Measurements from ENCODE around the gene RABL6.

GRCh38 chr9:136786451-136786850, 21.3 kb upstream of the RABL6 start:
- TF ChIP-seq CTCF (IDR thresholded peaks at IDR 0.05) (no peak), POLR2A (IDR thresholded peaks at IDR 0.05) (no peak)

All from uterus (tissue), 2 donors.